AG09309 (cell line): Measurements from ENCODE around the gene KANSL1.
A peak's percentile ranks its signal among the peaks of the same experiment; 100 is the strongest.

Experiments used
- DNase-seq: peaks from one replicate; pipeline ENCODE4 v3.0.0-alpha.2; 2010; ENCODE audit warnings: low read depth
- H3K4me3 ChIP-seq: 2 replicates; pipeline ENCODE4 v1.5.1; 2011; ENCODE audit warnings: mild to moderate bottlenecking, low read depth, low read length, moderate library complexity; ENCODE audit not compliant: control insufficient read depth
- CTCF ChIP-seq: IDR thresholded peaks from 2 replicates; pipeline ENCODE4 v1.5.1; 2011; ENCODE audit warnings: mild to moderate bottlenecking, low read depth, low read length, inconsistent platforms; ENCODE audit not compliant: insufficient read depth, control insufficient read depth; ENCODE audit errors: missing control alignments

KANSL1 gene

GRCh38 chr17:46195939-46196716 is 2.9 kb upstream of the KANSL1 start:
- no peak for TF ChIP-seq CTCF
- H3K4me3 ChIP-seq = no peak overlapping the region
- DNase-seq = no peak

GRCh38 chr17:46195217-46195855 is 2.1 kb upstream of the KANSL1 start:
- H3K4me3 ChIP-seq = no peak overlapping the region
- DNase-seq = no peak
- no peak for TF ChIP-seq CTCF

- no peak for DNase-seq
- H3K4me3 ChIP-seq = peak overlapping the region; percentile 80
Measured at GRCh38 chr17:46194393-46195216, 1.4 kb upstream of the KANSL1 start.

GRCh38 chr17:46193626-46194392 is 580 bp upstream of the KANSL1 start:
- H3K4me3 ChIP-seq = peak overlapping the region; percentile 80
- no peak for TF ChIP-seq CTCF
- DNase-seq = peak; percentile 91

More at GRCh38 chr17:46194393-46195216, 1.4 kb upstream of the KANSL1 start:
- TF ChIP-seq CTCF = peak; percentile 77

- peak; percentile 23 for DNase-seq
- H3K4me3 ChIP-seq = peak overlapping the region; percentile 90
- no peak for TF ChIP-seq CTCF
Measured at GRCh38 chr17:46192439-46193150, 634 bp downstream of the KANSL1 start.
